SKM-1 treated with dmso at 0.1 percent for 144 hours (cell line): ENCODE results near the gene SPAG9.

ENCODE experiments used
- DNase-seq: peaks from one replicate; lab custom pipeline; 2025; ENCODE audit not compliant: unreplicated experiment; lab: John Stamatoyannopoulos, UW

SPAG9 gene

DNA sequence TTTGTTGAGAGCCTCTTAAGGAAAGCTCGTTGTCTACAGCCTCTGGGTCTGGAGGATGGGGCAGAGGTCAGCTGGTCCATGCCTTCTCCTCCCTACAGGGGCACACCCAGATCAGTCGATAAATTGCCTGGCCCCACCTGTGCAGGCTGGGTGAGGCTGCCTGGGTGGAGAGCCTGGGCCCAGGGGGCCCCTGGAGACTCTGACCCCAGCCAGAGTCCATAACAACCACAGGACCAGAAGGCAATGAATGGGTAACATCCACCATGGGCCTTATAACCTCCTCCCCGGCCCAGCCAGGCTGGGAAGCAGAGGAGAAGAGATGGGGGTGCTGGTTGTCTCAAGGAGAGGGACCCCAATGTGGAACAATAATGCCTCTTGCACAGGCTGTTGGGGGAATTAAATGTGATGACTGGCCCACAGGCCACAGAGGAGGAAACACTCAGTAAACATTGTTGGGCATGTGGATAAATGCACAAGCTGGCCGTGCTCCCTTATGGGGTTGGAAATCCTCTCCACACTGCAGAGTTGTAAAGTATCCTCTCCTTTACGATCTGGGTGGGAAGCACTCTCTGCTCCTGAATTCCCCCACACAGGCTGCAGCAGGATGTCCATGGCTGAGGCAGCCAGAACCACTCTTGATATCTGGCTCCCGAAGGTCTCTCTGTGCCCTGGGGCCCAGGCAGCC is 197.8 kb downstream of the SPAG9 start:
- no peak for DNase-seq

DNA sequence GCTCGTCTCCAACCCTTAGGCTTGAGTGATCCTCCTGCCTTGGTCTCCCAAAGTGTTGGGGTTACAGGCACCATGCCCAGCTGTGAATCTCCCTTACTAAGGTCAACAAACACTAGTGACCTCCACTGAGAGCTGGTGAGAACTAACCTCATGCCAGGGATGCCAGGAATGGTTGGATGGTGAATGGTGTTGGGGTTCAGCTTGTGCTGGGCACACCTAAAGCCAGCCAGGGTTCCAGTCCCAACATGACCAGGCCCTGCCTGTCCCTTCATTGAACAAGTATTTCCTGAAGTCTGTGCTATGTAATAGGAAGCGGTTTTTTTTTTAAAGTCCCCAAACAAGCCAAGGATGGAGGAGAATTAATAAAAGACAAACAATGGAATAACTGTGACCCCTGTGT is 198.6 kb downstream of the SPAG9 start:
- no peak for DNase-seq

DNA sequence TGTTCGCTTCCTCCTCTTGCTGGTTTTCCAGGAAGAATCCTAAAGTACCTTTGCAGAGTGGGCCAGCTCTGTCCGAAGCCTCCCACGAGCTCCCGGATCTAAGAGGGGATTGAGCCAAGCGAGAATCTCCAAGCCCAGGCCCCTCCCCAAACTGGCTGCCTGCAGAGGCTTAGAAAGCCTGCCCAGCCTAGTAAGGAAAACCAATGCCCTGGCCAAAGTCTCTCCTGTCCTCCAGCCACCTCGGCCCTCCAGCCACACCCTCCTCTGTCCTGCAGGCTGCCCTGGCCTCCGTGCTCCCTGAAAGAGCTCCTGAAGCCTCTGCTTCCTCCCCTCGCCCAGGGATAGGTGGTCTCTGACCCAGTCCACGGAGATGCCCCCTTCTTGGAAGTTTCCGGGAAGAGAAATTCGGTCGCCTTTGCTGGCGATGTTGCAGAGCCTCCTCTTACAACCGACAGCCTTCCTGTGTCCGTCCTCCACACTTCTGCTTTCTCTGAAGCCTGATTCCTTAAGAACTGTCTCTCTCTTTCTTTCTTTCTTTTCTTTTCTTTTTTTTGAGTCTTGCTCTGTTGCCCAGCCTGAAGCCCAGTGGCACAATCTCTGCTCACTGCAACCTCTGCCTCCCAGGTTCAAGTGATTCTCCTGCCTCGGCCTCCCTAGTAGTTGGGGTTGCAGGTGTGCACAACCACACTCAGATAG is 199.6 kb downstream of the SPAG9 start:
- DNase-seq, result peak; percentile 11

DNA sequence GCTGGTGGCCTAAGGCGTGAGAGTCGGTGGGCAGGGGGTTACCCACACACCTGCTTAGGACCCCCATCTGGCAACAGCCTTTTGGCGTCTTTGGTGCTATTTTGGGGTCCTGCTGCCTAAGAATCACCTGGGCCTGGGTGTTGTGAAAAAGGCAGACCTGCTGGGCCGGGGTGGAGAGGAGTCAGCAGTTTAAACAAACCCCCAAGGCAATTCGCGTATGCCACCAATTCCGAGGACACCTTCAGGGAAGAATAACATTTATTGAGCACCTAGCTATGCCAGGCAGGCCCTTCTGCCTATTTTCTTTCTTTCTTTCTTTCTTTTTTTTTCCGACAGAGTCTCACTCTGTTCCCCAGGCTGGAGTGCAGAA is 200.6 kb downstream of the SPAG9 start:
- DNase-seq, result no peak

DNA sequence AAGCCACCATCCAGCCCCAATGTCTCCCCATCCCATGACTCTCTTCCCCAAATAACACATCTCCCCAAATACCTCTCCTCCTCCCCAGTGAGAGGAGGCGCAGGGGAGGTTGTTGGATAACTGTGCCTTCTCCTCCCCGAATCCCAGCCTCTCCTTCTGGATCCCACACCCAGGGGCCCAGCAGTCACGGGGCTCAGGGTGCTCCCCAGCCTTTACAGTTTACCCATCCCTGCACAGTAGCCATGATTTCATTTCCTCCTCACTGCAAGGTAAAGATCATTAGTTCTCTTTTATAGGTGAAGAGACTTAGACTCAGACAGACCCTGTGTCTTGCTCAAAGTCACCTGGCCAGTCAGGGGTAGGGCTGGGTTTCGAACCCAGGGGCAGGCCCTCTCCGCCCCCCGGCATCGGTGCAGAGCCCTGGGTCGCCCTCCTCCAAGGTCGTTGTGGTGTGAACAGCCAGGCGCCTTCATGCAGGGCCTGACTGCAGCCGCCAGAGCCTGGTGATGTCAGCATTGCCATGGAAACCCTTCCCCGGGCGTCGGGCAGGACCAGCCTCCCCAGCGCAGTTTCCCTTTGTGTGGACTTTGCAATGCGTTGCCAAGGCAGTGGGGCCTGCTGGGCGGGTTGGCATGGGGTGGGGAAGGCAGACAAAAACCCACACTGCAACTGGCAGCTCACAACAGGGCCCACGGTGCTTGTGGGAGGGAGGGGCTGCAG is 201.2 kb downstream of the SPAG9 start:
- DNase-seq, result no peak

DNA sequence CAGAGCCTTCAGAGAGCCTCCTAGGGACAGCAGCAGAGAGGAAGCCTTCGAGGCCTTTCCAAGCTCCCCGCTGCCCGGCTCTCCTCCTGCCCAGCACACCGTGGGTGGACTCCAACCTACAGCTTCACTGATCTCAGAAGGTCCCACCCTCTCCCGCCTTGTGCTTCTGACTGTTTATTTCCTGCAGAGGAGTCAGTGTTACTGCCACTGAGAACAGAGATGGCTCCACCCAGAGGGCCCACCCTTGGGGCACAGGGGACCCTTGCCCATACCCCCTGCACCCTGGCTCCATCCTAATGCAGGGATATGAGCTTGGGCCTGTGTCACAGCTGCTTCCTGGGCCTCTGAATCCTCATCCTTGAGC is 201.8 kb downstream of the SPAG9 start:
- DNase-seq, result no peak

DNA sequence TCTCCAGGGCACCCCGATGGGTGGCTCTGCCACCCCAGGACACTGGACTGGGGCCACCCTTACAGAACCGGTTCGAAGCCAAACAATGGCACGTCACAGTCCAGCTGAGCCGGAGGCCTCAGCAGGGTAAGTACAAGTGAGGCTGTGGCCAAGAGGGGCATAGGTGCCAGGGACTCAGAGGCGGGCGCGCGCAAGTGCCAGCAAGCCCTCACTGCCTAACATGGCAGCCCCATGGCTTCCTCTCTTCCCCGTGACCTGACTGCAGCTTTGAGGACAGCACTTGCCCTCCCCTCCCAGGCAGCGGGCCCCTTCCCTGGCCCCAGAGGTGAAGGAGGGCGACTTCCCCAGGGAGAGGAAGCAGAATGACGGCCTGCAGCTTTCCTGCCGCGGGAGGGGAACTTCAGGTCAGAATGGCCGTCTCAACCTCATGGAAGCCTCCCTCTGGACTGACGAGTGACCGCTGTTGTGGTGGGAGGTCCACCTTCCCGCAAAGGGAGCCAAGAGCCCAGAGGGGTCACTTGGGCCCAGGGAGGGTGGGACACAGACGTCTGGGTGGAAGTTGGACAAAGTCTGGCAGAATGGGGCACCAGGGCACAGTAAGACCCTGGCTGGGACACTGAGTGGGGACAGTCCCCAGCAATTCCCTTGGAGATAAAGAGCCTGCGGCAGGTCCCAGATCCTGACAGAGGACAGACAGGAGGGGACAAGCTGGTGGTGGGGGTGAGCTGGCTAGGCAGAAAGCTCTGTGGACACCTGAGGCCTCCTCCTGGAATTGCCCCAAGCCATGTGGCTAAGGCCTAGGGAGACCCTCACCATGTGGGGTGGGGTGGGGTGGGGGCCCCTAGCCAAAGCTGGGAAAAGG is 202.4 kb downstream of the SPAG9 start:
- peak; percentile 34 for DNase-seq

DNA sequence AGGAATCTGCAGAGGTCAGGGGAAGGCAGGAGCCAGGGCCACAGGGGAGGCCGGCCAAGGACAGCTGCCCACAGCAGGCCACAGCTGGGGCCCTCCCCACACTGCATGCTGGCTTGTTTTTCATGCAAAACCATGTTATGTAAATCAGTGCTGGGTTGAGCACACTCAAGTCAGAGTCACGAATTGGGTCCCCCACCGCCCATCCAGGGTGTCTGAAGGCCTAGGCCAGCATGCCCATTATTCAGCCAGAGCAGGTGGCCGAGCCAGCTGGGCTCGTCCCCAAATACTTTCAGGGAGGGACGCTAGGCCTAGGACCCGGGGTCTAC is 203.3 kb downstream of the SPAG9 start:
- DNase-seq, result no peak

DNA sequence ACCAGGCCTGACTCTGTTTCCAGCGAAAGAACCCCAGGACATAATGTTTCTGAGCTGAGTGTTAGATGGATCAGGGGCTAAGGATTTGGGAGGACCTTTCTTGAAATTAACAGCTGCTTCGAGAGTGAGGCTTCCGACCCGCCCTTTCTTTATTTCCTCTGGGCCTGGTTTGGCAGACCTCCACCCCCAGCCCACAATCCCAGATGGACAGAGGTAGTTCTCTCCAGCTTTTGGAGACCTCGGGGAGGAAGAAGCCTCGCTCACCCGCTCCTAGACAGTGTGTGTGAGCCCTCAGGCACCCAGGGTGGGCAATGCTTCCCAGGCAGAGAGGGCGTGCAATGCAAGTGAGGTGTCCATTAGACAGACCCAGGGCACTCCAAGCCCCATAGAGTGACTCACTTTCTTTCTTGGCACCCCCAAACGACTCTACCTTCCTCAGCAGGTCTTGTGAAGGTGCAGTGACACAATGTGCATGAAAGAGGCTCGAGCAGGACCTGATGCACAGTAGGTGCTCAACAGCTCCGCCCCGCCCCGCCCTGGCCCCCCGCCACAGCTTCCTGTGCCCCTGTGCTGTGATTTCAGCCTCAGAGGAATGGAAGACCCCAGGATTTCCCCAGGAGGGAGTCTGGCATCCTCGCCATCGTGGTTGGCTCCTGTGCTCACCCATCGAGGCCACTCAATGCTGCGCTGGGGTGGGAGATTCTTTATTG is 203.8 kb downstream of the SPAG9 start:
- no peak for DNase-seq

DNA sequence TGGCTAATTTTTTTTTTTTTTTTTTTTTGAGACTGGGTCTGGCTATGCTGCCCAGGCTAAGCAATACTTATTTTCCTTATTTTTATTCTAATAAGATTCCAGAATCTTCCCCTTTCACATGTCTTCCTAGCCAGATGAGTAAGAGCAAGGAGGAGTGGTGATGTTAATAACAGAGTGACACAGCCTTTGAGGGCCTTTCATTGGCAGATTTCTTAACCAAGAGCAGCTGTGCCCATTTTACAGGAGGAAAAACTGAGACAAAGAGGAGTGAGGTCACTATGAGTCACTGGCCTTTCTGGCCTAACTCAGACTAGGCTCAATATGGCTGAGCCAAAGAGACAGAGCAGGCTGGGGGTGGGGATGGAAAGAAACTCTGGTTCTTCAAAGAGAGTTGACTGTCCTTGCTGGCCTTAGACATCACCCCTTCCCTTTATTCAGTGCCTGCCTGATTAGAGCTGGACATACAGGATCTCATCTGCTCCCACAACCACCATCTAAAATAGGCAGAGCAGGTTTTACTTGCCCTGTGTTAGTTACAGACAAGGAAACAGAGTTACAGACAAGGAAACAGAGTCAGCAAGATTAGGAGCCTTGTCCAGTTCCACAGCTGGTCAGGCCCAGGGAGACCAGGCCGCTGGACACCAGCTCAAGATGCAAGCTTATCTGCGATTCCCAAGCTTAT is 204.5 kb downstream of the SPAG9 start:
- DNase-seq, result no peak

DNA sequence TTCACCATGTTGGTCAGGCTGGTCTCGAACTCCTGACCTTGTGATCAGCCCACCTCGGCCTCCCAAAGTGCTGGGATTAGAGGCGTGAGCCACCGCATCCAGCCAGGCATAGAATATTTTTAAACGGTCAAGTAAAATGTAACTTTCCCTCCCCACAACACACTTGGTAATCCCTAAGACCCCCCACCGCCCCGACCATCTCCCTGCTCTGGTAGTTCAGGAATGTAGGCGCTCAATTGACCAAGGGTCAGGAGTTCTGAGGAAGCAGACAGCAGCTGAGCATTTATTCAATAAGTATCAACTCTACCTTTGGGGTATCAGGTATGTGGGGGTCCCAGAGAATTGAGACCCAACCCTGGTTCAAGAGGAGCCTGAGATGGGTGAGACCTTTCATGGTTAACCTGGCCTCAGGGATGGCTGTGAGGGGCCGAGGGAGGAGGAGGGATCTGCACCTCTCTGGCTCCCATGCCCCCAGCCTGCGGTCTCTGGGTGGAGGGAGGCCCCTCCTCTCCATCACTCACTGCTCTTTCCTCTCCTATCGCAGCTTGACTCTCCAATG is 206.1 kb downstream of the SPAG9 start:
- DNase-seq, result no peak

DNA sequence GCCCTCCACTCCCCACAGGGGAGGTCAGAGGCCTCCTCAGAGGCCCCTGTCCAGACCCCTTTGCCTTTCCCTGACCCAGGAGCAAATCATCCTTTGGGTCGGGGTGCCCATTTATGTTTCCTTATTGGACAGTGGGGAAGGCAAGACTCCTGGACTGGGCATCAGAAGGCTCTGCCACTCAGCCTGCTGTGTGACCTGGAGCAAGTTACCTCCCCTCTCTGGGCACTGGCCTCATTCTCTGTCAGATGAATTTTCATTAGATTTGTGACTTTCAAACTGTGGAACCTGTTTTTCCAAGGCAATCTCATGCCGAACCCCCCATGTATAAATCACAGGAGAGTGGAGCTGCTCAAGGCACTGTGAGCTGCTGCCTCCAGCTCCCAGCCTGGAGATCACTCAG is 207.5 kb downstream of the SPAG9 start:
- no peak for DNase-seq
